GM20000 (cell line): ENCODE results near the gene SLC51A.
A peak's percentile ranks its signal among the peaks of the same experiment; 100 is the strongest.
"Not testable (repeated sequence)": the region's sequence is repeated elsewhere in the genome, so short reads cannot be mapped to it uniquely, and the experiment has no call there.

Experiments used
- DNase-seq: peaks from one replicate; pipeline ENCODE4 v3.0.0; 2012; ENCODE audit warnings: low spot score
- TF ChIP-seq, protein P1 (sequence below): IDR thresholded peaks from 2 replicates; pipeline ENCODE4 v1.5.1; 2012; ENCODE audit warnings: mild to moderate bottlenecking, control low read depth; ENCODE audit errors: extremely low read depth, missing control alignments

SLC51A gene

DNA sequence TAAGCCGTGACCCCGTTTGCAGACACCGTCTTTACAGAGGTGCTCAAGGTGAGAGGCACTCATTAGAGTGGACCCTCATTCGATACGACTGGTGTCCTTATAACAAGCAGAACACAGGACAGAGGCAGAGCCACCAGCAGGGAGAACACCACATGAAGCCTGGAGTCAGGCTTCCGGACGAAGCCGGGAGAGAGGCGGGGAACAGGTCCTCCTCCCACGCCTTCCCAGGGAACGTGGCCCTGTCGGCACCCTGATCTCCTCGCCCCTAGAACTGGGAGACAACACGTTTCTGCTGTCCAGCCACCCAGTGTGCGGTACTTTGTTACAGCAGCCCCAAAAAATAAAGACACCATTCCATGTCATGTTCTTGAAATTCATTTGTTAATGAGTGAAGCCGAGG lies 38.8 kb upstream of the SLC51A start:
- TF ChIP-seq, protein P1, sequence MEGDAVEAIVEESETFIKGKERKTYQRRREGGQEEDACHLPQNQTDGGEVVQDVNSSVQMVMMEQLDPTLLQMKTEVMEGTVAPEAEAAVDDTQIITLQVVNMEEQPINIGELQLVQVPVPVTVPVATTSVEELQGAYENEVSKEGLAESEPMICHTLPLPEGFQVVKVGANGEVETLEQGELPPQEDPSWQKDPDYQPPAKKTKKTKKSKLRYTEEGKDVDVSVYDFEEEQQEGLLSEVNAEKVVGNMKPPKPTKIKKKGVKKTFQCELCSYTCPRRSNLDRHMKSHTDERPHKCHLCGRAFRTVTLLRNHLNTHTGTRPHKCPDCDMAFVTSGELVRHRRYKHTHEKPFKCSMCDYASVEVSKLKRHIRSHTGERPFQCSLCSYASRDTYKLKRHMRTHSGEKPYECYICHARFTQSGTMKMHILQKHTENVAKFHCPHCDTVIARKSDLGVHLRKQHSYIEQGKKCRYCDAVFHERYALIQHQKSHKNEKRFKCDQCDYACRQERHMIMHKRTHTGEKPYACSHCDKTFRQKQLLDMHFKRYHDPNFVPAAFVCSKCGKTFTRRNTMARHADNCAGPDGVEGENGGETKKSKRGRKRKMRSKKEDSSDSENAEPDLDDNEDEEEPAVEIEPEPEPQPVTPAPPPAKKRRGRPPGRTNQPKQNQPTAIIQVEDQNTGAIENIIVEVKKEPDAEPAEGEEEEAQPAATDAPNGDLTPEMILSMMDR, result no peak
- DNase-seq, result no peak

- TF ChIP-seq, protein P1, result no peak
- no peak for DNase-seq
Measured at GRCh38 chr3:196177967-196178366, 38.4 kb upstream of the SLC51A start.

DNA sequence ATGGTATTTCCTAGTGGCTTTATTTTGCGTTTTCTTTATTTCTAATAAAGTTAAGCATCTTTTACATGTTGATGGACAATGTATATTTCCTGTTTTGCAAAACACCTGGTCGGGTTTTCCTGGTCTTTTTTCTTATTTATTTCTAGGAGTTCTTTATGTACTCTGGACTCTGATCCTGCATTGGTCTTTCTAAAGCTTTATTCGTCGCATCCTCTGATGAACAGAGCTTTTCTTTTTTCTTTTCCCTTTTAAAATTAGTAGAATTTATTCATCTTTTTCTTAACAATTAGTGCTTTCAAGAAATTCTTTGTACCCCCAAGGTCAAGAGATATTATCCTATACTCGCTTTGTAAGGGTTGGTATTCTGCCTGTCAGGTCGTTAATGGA lies 37.3 kb upstream of the SLC51A start:
- DNase-seq, result no peak
- TF ChIP-seq, protein P1, result no peak

DNA sequence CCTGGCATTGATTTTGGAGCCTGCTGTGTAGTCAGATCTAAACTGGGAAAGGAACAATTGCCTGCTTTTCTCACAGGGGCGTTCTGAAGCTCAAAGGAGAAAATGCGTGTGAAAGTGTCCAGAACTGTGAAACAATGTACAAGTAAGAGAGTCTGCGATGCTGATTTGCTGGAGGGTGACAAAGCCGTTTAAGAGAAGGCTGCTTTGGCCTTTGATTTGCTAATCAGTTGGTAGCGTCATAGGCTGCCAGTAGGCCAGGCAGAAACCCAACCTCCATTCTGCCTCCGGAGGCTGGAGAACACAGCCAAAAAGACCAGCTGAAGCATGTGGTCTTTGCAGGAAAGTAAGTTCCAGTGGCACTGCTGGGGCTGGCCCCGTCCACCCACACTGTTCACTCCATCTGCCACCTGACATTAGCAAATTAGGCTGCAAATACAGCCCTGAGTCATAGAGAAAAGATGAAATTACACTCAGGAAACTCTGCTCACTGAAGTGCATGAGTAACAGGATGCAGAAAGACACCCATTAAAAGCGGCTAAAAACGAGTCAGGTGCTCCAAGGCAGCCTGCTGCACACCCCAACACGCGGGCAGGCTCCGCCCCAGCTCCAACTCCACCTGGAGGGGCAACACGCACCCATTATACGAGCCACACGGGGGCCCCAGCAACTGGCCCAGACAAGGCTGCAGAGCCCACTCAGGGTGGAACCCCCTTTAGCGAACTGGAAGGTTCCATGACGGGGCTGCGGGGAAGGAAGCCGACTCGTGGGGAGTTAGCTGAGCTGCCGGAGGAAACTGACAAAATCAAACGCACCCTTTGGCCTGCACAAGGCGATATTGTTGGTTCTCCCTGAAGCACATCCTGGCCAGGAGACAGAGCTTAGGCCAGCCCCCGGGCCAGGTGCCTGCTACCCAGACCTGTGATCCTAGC lies 36.7 kb upstream of the SLC51A start:
- TF ChIP-seq, protein P1, result peak; percentile 26
- peak; percentile 82 for DNase-seq

DNA sequence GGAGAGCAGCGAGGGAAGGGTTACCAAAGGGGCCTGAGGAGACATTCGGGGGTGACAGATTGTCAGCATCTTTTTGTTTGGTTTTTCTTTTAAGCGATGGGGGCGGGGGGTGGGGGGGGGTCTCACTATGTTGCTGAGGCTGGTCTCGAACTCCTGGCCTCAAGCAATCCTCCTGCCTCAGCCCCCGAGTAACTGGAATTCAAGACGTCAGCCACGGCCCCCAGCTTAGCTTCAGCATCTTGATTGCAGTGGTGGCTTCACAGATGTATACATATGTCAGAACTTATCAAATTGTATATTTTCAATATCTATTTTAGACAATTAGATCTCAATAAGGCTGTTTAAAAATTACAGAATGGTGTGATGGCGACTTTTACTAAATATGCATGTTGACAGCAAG lies 36.0 kb upstream of the SLC51A start:
- DNase-seq, result no peak
- TF ChIP-seq, protein P1, result no peak

DNA sequence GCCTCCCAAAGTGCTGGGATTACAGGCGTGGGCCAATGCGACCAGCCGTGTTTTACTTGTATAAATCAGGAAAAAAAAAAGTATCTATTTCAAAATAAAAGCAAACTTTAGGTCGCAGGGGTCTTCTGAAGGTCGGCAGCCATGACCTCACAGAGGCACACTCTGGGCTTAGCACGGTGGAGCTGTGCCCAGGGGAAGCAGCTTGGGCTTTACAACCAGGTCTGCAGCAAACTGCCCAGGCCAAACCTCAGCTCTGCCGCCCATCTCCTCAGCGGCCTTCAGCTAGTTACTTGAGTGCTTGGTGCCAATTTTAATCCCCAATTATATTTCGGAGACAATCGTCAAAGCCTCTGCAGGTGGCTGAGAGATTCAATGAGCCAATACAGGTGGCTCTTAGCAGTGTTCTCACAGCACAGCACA lies 35.2 kb upstream of the SLC51A start:
- TF ChIP-seq, protein P1, result no peak
- DNase-seq, result no peak

GRCh38 chr3:196184169-196184432 lies 32.2 kb upstream of the SLC51A start:
- not testable (repeated sequence) for DNase-seq

DNA sequence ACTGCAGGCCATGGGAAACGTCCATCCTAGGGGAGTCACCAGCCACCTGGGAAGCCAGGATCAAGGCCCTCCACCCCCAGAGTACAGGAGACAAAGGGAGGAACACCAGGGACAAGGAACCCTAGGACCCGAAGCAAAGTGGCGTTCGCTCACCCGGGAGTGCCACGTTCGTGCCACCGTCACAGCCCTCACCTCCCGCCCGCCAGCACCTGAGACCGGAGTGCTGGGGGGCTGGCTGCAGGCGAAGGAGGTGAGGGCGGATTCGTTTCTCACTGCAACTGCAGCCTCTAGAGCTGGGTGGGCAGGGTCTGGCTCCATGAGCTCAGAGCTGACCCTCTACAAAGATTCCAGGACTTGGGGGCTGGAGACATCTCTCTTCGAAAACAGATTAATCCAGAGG lies 31.5 kb upstream of the SLC51A start:
- TF ChIP-seq, protein P1, result no peak
- DNase-seq, result no peak
